Measurements from ENCODE around the gene BFAR. TPM values are rescaled to one million over a fixed set of nuclear protein-coding genes. Genes with fewer than 3 reads are reported as not detected.

BFAR gene, protein sequence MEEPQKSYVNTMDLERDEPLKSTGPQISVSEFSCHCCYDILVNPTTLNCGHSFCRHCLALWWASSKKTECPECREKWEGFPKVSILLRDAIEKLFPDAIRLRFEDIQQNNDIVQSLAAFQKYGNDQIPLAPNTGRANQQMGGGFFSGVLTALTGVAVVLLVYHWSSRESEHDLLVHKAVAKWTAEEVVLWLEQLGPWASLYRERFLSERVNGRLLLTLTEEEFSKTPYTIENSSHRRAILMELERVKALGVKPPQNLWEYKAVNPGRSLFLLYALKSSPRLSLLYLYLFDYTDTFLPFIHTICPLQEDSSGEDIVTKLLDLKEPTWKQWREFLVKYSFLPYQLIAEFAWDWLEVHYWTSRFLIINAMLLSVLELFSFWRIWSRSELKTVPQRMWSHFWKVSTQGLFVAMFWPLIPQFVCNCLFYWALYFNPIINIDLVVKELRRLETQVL
- total RNA-seq = 55.3 and 59.5 TPM in 2 replicates

DNA sequence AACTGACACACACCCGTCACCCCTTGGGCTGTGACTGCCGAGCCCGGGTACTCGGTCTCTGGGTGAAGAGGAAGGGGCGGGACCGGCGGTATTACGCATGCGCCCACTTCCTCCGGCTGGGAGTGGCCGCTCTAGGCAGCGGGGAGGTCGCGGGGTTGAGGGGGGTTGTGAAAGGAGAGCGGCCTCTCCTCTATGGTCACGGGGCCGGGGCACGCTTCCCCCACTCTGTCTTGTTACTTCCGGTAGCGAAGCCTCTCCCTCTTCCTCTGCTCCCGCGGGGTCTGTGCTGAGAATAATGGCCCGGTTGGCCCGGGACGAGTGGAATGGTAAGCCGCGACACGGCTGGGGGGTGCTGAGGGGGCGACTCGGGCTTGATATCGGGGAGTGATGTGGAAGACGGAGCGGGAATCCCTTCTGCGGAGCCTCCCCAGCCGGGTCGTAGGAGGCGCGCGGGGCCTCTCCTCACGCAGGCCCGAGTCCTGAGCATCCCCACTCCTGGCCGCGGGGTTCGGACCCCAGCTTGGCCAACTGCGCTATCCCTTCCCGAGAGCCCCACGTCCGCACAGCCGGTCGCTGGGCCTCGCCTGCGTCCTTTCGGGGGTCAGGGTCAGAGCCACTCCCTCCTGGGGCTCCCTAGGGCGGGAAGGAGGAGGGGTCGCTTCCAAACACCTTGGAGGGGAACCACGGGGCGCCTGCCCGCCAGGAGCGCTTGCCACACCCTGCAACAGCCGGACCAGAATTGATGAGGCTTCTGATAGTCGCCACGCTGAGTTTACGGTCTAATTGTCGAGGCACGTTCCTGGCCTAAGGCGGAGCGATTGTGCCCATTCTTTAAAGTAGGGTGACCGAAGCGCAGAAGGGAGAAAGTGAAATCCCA lies at the start of gene BFAR:
BFAR (plus strand) TSS at position 259 of the 877 bp plus-strand sequence. CDS start 11,396 bp downstream, outside the sequence.

DNA sequence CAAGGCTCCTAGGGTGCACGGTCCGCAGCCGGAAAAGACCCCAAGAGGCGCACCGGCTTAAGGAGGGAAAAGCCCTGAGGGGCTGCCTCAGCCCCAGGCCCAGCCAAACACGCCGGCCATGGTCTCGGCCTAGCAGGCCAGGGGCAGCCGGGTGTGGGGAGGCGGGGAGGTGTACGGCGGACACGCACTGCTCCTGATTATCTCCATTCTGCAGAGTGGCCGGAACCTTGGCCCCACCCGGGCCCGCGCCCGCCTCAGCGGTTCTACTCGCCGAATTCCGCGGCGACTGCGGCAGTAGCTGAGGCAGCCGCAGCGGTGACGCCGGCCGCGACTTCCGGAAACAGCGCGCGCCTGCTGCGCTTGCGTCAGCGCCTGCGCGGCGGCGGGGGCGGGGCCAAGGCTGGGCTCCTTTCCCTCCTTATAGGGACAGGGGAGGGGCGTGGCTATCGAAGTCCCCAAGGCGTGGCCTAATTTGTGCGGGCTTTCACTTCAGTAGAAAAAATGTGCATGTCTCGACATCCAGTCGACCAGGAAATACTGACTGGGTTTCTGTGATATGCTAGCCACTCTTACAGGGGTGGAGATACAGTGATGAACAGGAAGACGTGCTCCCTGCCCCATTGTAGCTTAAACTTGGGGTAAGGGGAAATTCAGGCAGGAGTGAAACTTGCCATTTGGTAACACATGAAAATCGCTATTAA lies 2.7 kb upstream of the BFAR start, which contains the start of gene PARN:
PARN (minus strand) TSS at position 342 of the 701 bp plus-strand sequence; CDS start at position 207, 135 bp downstream.

DNA sequence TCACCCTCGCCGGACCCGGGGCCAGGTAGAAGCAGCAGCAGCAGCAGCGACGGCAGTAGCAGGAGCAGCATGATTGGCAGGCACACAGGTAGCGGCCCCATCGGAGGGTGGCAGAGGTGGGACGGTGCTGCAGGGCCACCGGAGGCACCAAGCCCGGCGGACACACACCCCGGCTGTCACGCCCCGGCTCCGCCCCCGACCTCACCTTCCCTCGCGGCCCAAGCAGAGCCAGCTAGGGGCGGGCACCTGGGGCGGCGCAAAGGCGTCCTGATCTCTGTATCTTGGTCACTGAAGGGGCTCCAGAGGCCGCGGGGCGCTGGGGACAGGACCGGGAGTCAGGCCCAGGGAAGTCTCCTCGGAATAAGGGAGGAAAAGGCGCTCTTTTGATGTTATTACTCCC lies 61.4 kb downstream of the BFAR start, which contains the start of gene PLA2G10:
PLA2G10 (minus strand) TSS at position 180 of the 400 bp plus-strand sequence; CDS start at position 101, 79 bp downstream.

DNA sequence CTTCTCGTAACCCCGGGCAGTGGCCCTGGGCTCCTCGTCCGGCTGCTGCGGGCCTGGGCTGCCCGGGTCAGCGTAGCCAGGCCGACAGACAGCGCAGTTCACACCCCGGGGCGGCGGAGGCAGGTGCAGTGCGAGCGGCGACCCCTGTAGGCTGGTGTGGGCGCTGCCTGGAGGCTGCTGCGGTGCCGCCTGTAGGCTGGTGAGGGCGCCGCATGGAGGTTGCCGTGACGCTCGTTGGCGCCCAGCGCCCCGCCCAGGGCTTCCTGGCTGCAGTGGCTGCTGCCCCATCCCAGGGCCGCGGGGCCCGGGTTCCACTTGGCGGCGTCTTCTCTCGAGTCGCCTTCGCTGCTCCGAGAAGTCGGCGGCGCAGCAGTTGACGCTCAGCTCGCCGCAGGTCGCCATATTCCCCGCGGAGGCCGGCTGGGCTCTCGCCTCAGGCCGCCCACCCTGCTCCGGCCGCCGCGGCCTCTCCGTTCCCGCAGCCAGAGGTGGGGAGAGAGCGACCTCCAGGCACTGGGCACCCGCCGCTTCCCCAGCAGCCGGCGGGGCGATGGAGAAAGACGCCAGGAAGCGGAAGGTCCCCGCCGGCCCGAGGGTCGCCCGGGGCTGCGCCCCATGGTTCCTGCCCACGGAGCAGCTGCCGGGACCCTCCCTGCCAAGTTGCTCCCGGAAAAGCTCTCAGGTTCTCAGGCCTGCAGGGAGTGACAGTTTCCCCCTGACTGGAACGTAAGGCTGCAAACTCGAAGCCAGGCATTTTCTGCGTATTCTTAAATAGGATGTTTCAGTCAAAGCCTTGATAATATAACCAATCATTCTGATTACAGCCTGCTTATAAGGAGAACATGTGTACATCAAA lies 70.6 kb downstream of the BFAR start, which contains the start of gene NPIPA3:
NPIPA3 (plus strand) TSS at position 256 of the 856 bp plus-strand sequence. CDS start 5,533 bp downstream, outside the sequence.

Other genes starting within 250 kb of the BFAR start
- 23.4 and 37.6 TPM in 2 replicates for gene PARN, start 2.7 kb upstream of the BFAR start, total RNA-seq
- gene PLA2G10, start 61.4 kb downstream of the BFAR start, total RNA-seq = not detected in 2 replicates
- not detected in 2 replicates for gene NPIPA3, start 70.5 kb downstream of the BFAR start, total RNA-seq
- gene NPIPA2, start 109.6 kb downstream of the BFAR start, total RNA-seq = not detected in 2 replicates
- 30.0 and 34.9 TPM in 2 replicates for gene NOMO1, start 200.8 kb downstream of the BFAR start, total RNA-seq